DLD1 (cell line): ENCODE results near the gene SEC14L1.

Experiments used
- in situ Hi-C: cut with HindIII; loops from 2 replicates; pipeline ENCODE4 v1.10.0; 2017; ENCODE audit warnings: low sequenced_read_pairs

Gene SEC14L1

DNA sequence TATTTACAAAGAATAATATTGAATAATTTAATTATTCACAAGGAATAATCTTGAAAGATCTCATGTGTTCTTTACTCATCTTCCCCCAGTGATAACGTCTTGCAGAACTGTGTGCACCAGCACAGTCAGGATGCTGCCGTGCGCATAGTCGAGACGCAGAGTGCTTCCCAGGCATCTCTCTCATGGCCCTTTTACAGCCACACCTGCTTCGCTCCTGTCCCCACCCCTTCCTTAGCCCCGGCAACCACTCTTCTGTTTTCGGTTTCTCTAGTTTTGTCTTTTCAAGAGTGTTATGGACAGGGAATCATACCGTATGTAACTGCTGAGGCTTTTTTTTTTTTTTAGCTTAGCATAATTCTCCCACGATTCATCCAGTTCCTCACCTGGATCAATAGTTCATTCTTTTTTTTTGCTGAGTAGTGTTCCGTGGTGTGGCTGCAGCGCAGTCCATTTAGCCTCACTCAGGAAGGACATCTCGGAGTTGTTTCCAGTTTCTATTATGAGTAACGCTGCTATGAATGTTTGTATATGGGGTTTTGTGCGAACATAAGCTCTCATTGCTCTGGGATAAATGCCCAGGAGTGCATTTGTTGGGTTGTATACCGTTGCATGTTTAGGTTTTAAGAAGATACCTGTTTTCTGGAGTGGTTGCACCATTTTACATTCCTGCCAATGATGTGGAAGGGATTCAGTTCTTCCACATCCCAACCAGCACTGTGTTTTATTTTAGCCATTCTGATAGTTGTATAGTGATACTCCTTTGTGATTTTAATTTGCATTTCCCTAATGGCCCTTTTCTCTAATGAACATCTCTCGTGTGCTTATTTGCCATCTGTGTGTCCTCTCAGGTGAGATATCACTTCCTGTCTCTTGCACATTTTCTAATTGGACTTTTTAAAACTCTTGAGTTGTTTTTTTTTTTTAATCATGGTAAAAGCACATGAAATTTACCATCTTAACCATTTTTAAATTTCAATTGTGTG lies 47.6 kb downstream of the SEC14L1 start:
- in situ Hi-C loops, result no loop called here

DNA sequence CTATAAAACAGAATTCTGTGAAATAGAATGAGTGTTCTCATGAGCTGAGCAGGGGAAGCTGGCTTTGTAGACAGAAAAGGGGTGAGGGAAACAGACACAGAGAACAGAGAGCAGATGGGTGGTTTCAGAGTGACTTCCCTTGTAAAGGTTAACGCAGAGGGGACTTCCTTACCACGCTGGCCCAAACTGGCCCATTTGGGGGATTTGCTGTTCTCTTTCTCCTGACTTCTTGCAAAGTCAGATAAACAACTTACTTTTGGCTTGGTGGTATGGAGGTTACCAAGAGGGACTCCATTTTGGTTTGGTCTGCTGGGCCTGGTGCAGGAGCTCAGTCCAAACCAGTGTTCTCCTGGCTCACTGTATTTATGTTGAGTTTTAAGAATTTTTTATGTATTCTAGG lies 48.4 kb downstream of the SEC14L1 start:
- in situ Hi-C loops, result no loop called here

GRCh38 chr17:77190576-77190975 lies 49.8 kb downstream of the SEC14L1 start:
- in situ Hi-C loops, result no loop called here

GRCh38 chr17:77191244-77191643 lies 50.5 kb downstream of the SEC14L1 start:
- in situ Hi-C loops, result no loop called here

DNA sequence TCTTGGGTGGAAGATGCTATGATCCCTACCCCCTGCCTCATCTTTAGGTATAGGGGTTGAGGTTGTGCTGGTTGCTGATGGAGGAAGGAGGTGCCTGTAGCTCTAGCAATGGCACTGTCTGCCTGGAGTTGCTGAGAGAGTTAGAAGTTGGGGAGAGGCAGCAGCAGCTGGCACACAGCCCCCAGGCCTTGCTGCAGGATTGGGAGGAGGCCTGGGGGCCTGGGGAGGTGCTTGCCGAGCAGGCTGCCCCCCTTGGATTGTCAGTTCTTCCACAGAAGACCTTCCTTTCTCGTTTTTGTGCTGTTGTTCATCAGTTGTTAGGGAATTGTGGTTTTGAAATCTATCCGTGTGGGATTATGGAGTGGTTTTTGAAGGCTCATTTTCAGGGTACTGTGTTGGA lies 52.9 kb downstream of the SEC14L1 start:
- in situ Hi-C loops, result no loop called here

DNA sequence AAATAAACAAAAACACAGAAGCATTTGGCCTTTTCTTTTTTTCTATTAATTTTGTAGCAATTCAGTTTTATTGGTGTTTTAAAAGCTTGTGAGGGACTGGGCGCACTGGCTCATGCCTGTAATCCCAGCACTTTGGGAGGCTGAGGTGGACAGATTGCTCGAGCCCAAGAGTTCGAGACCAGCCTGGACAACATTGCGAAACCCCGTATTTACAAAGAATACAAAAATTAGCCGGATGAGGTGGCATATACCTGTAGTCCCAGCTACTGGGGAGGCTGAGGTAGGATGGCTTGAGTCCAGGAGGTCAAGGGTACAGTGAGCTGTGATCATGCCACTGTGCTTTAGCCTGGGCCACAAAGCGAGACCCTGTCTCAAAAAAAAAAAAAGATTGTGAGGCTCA lies 53.4 kb downstream of the SEC14L1 start:
- in situ Hi-C loops, result no loop called here

DNA sequence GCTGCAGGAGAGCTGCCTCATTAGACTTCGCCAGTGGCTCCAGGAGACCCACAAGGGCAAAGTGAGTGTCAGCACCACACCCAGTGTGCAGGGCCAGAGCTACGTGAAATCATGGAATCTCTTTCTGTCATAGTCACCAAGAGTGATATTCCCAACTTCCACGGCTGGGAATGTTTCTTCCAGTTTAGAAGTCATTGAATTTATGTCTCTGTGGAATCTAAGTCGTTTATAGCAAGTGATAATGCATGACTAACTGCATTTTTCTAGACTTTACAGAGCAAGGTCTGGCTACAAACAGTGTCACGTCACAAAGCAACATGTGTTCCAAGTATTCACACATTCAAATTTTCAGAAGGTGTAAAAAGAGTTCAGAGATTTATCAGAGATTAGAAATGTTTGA lies 55.5 kb downstream of the SEC14L1 start:
- in situ Hi-C loops, result no loop called here

DNA sequence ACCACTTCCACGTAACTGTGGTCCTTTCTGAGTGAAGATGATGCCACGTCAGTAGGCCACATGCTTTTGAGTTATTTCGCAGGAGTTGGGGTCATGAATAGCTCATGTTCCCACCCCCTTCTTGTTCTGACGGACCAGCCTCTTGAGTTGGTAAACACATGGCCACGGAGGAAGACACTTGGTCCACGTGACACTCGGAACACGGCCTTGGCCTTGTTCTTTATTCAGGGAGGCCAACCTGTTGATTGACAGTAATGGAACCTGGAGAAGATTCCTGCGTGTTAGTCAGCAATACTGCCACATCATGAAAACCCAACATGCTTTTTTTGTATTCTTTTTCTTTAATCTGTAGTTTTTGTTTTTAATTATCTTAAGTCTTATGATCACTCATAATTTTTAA lies 56.3 kb downstream of the SEC14L1 start:
- in situ Hi-C loops, result no loop called here

- in situ Hi-C loops, result no loop called here
Measured at GRCh38 chr17:77200711-77201110, 59.9 kb downstream of the SEC14L1 start.

- in situ Hi-C loops, result no loop called here
Measured at GRCh38 chr17:77203436-77203835, 62.7 kb downstream of the SEC14L1 start.

GRCh38 chr17:77203846-77204245 lies 63.1 kb downstream of the SEC14L1 start:
- in situ Hi-C loops, result no loop called here

DNA sequence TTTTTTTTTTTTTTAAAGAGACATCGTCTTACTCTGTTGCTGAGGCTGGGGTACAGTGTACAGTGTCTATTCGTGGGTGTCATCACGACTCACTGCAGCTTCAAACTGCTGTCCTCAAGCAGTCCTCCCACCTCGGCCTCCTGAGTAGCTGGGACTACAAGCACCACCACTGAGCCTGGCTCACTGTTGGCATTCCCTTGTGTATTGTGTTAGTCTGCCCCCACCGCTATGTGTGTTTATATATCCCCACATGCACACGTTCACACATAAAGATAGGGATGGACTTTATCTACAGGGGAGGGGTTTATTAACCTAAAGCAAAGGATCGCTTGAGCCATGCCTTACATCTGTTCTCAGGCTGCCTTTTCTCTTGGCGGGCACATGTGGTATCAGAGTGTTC lies 63.8 kb downstream of the SEC14L1 start:
- in situ Hi-C loops, result no loop called here

DNA sequence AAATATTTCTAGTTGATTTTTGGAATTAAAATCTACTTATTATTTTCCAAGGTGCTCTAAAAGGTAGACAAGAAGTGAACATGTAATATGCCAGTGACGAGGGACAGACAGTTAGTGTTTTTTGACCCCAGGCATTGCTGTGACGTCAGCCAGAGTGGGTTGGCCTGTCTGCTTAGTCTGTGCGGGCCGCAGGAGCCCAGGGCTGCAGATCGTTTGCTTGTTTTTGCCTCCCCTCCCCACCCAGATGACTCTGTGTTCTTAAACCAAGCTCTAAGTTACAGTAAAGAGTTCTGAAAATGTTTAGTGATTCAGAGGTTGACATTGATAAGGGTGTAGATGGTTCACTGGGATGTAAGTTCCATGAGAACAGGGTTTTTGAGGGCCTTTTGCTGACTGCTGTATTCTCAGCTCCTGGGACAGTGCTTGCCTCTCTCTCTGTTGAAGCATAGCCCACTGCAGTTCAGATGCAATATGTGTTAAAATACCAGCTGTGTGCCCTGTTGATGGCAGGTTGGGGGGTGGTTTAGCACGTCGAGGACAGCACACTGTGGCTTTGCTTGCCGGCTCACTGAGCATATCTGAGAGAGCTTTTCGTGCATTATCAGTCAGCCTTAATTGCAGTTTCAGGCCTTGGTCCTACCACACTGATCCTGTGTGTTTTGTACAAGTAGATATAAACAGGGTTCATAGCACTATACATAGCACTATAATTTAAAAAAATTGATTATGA lies 64.8 kb downstream of the SEC14L1 start:
- in situ Hi-C loops, result no loop called here

DNA sequence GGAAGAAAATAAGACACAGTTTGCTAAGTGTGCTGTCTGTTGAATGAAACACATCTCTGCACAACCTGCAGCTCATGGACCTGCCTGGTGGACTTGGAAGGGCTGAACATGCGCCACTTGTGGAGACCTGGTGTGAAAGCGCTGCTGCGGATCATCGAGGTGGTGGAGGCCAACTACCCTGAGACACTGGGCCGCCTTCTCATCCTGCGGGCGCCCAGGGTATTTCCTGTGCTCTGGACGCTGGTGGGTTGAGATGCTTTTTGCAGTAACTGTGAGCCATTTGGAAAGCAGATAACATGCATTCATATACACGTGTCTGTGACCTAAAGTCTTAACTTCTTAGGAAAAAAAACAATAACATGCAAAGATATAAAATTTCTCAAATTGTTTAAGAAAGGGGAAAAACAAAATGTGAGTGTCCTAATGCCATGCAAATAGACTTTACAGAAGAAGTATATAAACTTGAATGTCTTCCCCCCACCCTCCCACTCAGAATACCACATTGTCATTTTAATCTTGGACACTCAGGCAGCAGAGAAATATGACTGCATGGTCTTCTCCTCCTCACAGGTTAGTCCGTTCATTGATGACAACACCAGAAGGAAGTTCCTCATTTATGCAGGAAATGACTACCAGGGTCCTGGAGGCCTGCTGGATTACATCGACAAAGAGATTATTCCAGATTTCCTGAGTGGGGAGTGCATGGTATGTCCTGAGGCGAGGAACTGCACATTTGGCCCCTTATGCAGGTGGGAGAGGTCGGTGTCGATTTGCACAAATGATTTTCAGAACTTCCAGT lies 65.6 kb downstream of the SEC14L1 start:
- in situ Hi-C loops, result no loop called here

DNA sequence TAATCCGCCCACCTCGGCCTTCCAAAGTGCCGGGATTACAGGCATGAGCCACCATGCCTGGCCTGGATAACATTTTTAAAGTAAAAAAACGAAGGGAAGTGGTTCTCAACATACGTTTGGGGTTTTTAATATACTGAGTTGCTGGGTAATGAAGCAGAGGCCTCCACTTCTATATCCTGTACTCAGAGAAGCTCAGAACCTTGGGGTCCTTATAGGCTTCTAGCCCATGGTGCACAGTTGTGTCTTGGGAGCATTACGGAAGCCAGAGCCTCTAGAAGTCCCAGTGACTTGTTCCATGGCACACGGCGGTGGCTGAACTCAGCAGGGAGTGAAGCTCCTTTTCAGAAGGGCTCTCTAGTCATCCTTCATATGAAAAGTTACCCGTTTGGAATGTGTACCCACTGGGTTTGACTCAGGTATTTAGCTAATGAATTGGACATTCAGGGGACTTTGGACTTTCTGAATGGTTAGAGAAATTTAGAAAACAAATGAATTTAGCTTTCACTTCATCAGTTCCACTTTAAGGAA lies 67.0 kb downstream of the SEC14L1 start:
- in situ Hi-C loops, result no loop called here

GRCh38 chr17:77208217-77208808 lies 67.5 kb downstream of the SEC14L1 start:
- in situ Hi-C loops, result no loop called here

- in situ Hi-C loops, result no loop called here
Measured at GRCh38 chr17:77208856-77209255, 68.1 kb downstream of the SEC14L1 start.

DNA sequence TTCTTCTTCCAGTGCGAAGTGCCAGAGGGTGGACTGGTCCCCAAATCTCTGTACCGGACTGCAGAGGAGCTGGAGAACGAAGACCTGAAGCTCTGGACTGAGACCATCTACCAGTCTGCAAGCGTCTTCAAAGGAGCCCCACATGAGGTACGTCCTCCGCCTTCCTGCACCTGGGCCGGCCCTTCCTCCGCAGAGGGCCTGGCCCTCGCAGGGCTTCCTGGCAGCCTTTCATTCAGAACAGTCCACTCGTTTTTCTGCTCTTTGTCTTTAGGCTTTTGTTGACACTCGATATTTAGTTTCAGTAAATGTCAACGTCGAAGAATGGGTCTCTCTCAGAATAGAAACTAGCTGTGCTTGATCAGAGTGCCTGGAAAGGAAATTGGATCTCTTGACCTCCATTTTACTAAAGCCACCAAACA lies 68.6 kb downstream of the SEC14L1 start:
- in situ Hi-C loops, result no loop called here

DNA sequence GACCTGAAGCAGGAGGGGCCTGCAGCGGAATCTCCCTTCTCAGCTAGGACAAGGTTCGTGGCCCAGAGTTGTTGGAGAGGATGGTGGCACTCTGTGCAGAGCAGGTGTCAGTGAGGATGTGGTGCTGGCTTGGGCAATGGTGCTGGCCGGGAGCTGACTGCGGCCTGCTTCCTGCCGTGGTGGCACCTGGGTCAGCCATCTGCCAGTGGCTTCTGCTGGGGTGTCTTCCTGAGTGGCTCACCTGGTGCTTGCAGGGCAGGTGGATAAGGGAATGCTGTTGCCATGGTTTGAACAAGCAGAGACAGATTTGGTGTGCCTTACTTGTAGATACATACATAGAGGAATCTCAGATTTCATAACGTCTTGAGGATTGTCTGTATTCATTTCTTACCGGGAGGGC lies 69.6 kb downstream of the SEC14L1 start:
- in situ Hi-C loops, result no loop called here

- in situ Hi-C loops, result no loop called here
Measured at GRCh38 chr17:77210946-77211541, 70.3 kb downstream of the SEC14L1 start.
